ENCODE data around the gene WDR5.

The WDR5 gene

DNA sequence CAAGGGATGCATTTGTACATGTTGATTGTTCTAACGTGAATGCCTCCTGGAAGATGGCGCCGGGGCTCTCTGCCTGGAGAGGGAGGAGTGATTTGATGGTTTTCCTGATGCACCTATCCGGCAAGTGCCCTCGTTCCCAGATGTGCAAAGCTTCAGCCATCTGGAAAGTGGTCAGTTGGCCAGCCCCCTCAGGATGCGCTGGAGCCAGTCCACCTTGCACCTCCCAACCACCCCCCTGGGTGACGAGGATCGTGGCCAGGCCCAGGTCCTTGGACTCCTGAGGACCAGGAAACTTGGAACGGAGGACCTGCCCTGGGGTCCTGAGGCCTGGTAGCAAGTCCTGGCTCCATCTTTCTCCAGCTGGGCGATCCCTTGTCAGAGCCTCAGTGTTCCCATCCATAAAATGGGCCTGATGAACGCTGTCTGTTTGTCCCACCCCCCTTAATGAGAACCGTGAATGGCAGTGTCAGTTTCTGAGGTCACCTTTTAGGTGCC lies 52.1 kb downstream of the WDR5 start:
- DNase-seq (ENCODE audit: low read depth in 3 of 3), result no peak

DNA sequence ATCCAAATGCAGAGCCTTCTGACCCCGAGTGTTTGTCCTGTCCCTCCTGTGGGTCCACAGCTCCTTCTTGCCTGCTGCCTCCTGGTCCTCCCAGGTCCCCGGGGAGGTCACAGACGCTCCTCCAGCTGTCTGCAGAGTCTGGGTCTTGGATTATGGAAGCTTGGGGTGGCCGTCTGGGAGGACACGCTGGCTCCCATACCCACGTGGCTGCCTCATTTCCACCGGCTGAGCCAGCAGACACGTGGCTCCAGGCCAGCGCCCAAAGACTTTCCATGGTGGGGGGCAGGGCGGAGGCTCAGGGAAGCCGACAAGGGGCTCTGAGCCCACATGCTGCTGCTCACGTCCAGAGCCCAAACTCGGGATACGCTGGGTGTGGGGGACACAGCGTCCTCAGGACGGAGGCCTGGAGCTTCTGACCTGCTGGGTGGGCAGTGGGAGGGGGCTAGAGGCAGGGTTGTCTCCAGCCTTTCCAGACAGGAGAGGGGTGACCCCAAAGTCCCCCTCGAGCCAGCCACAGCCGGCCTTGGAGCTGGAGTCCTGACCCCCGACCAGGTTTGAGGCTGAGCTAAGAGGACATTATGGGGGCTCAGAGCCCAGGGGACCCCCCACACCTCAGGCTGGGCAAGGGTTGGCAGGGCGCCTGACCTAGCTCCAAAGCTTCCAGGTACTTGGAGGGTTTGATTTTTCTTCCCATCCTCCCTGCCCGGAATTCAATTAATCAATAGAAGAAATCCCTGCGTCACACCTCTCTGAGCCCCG lies 52.7 kb downstream of the WDR5 start:
- no peak for DNase-seq (ENCODE audit: low read depth in 3 of 3)

DNA sequence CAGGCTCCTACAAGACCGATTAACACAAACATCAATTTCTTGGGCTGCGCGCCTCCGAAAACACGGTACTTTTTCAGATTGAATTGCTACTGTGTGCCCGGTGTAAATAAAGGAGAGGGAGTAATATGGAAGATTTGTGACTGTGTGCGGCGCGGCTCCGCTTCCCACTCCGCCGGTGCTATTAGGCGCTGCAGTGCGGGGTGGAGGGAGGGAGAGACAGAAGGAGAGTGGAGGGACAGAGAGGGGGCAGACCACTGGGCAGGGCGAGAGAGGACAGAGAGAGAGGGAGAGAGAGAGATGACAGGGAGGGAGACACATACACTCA lies 53.2 kb downstream of the WDR5 start:
- DNase-seq (ENCODE audit: low read depth in 3 of 3), result no peak

GRCh38 chr9:134189470-134190231 lies 53.8 kb downstream of the WDR5 start:
- no peak for DNase-seq (ENCODE audit: low read depth in 3 of 3)

GRCh38 chr9:134190232-134191121 lies 54.6 kb downstream of the WDR5 start:
- DNase-seq (ENCODE audit: low read depth in 3 of 3), result no peak

GRCh38 chr9:134191455-134192209 lies 55.8 kb downstream of the WDR5 start:
- DNase-seq (ENCODE audit: low read depth in 3 of 3), result no peak

DNA sequence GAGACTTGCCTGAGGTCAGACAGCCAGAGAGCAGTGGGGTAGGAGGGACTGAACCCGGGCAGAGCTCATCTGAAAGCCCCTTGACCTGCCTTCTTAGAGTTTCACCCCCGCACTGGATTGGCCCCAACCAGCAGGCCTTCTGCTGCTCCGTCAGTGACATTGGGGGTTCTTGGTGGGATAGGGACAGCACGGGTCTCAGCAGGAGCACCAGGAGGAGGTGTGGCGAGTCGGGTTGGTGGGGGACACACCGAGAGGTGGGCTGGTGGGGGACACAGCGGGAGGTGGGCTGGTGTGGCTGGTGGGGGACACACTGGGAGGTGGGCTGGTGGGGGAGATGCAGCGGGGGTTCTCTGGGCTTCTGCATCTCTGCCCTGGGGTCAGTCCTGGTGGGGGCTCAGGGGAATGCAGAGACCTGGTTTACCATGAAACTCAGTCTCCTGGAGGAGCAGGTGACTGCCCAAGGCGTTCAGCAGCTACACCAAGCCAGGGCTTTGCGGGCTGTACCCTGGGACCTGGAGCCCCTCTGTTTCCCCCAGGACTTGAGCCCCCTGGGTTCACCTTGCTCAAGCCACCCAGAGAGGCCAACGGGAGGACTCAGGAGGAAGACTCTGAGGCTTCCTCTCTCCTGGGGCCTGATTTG lies 56.5 kb downstream of the WDR5 start:
- no peak for DNase-seq (ENCODE audit: low read depth in 3 of 3)

GRCh38 chr9:134192951-134193731 lies 57.3 kb downstream of the WDR5 start:
- no peak for DNase-seq (ENCODE audit: low read depth in 3 of 3)

DNA sequence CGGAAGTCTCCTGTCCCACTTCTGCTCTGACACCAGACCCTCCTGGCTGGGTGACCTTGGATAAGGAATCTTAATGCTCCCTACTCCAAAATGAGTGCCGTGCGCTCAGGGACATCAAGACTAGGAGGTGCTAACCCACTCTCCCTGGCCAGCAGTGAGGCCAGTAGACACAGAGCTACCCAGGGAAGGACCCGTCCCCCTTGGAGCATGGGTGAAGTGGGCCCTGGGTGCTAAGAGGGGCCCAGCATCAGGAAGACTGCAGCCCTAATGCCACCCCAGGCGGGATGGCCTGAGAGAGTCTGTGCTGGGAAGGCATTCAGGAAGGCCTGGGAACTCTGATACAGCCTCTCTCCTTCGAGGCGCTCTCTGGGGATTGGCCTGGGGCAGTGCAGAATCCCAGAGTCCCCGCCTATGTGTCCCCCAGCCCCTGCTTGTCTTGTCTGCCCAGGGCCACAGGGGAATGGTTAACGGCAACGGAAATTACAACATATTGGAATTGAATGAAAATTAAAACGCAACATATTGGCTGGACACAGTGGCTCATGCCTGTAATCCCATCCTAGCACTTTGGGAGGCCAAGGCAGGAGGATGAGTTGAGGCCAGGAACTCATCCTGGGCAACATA lies 58.1 kb downstream of the WDR5 start:
- DNase-seq (ENCODE audit: low read depth in 3 of 3), result no peak

- DNase-seq (ENCODE audit: low read depth in 3 of 3), result no peak
Observed at GRCh38 chr9:134195558-134195957, 59.7 kb downstream of the WDR5 start.

DNA sequence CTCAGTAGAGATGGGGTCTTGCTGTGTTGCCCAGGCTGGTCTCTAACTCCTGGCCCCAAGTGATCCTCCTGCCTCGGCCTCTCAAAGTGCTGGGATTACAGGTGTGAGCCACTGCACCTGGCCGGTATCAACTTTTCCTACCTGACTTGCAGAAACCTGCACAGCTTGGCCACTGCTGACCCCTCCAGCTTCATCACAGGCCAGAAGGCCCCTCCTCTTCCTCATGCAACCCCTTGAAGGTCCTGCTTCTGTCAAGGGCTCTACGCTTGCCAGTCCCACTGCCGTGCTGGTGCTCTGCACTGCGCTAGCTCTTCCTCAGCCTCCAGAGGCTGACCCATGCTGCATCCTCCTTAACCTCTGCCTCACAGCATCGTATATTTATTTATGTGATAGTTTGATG lies 61.0 kb downstream of the WDR5 start:
- no peak for DNase-seq (ENCODE audit: low read depth in 3 of 3)

- no peak for DNase-seq (ENCODE audit: low read depth in 3 of 3)
Observed at GRCh38 chr9:134198791-134199190, 62.9 kb downstream of the WDR5 start.

GRCh38 chr9:134200730-134201129 lies 64.8 kb downstream of the WDR5 start:
- DNase-seq (ENCODE audit: low read depth in 3 of 3), result no peak

- DNase-seq (ENCODE audit: low read depth in 3 of 3), result no peak
Observed at GRCh38 chr9:134203224-134203623, 67.3 kb downstream of the WDR5 start.

DNA sequence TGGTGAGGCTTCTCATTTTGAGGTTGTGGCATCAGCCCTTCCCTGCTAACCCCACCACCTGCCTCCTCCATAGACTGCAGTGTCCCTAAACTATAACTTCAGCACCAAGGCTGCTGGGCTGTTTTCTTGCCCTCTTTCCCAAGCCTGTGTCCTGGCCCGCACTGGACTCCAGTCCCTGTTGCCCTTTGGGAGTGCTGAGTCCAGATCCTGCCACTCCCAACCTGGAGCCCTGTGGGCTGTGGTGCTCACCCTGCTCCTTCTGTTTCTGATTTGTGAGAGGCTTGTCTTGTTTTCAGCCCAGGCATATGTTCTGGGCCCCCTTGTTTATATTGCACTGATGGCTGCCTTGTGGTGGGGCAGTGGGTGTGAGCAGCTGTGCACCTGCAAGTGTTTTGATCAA lies 68.2 kb downstream of the WDR5 start:
- no peak for DNase-seq (ENCODE audit: low read depth in 3 of 3)

DNA sequence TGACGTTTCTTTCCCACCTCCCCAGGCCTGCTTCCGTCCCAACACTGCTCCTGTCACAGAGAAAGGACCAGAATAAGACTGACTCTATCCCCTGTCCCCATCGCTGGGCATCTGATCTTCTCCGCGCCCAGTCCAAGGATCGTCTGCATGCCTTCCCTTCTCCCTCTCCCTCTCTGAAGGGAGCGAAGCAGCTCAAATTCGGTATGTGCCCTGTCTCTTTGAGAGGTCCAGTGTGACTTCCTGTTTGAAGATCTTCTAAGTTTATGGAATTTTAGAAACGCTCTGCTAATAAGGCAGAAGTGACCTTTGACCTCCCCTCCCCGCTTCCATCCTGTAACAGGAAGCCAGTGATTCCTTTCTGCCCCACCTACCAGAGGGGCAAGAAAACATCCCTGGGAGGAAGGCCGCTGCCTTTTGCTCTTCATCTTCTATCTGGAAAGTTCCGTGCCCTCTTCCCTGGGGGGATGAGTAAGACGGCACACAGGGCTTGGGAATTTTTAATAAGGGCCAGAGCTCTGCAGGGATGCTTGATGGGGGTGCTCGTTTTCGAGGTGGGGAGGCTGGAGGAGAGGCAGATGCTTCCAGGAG lies 69.2 kb downstream of the WDR5 start:
- no peak for DNase-seq (ENCODE audit: low read depth in 3 of 3)

DNA sequence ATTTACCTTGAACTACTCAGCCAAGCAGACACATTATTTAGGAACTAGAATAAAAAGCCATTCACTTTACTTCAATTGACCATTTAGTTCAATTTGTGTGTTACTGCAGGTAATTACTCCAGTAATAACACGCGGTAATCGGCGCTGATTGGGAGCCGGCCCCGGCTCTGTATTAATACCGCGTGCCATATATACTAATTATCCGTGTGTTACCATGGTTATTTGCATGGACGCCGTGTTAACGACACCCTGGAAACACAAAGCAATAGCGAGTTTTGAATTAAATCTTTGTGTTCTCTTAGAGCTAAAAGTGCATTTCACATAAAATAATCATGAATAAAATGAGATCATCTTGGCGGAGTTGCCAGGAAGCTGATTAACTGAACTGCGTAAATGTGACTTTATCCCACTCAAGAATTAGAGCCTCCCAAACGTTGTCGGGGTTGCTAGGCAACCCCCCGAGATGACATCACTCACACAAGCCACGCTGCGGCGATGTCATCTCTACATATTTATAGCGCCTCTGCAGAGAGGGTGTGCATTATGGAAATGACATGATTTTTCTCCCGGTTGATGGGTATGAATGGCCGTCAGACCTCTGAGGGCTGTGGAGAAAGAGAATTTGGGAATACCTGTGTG lies 69.9 kb downstream of the WDR5 start:
- DNase-seq (ENCODE audit: low read depth in 3 of 3), result no peak

GRCh38 chr9:134206311-134207300 lies 70.7 kb downstream of the WDR5 start:
- DNase-seq (ENCODE audit: low read depth in 3 of 3), result no peak

Data from stimulated activated CD4-positive, alpha-beta T cell treated with anti-CD3 and anti-CD28 coated beads, TNF-alpha, amount 100 ng/mL, for 48 hours (primary cell).